Calu3 (cell line): Measurements from ENCODE around the gene DSCAML1. TPM values are rescaled to one million over a fixed set of nuclear protein-coding genes. Genes with fewer than 3 reads are reported as not detected.

Source experiments
- BruUV-seq: library from RNA; stranded (reverse); fragments of 400-500 nt; replicated peaks from 2 replicates; lab custom pipeline; 2021; lab: Mats Ljungman, UMichigan
- CTCF ChIA-PET: fragments of 300-600 bp; sonication (Branson Sonifier 250); formaldehyde crosslinking; loops from one replicate; lab custom pipeline; 2022; ENCODE audit warnings: antibody characterized with exemption; lab: Charles Lee
- DNase-seq: peaks from one replicate; pipeline ENCODE4 v3.0.0; 2022
- H3K27ac Mint-ChIP-seq: one replicate; pipeline ENCODE4 v1.8.0; 2022; ENCODE audit warnings: mixed read lengths; ENCODE audit not compliant: unreplicated experiment
- H3K27me3 Mint-ChIP-seq: one replicate; pipeline ENCODE4 v1.8.0; 2022; ENCODE audit warnings: mixed read lengths; ENCODE audit not compliant: unreplicated experiment
- H3K36me3 Mint-ChIP-seq: one replicate; pipeline ENCODE4 v1.8.0; 2022; ENCODE audit warnings: mild to moderate bottlenecking, moderate library complexity, mixed read lengths; ENCODE audit not compliant: insufficient read depth, unreplicated experiment
- H3K4me1 Mint-ChIP-seq: one replicate; pipeline ENCODE4 v1.8.0; 2022; ENCODE audit warnings: mild to moderate bottlenecking, low read depth, mixed read lengths; ENCODE audit not compliant: unreplicated experiment
- H3K4me3 Mint-ChIP-seq: one replicate; pipeline ENCODE4 v1.8.0; 2022; ENCODE audit warnings: mild to moderate bottlenecking, low read depth, moderate library complexity, mixed read lengths; ENCODE audit not compliant: unreplicated experiment
- H3K9me3 Mint-ChIP-seq: one replicate; pipeline ENCODE4 v1.8.0; 2022; ENCODE audit warnings: low read depth, mixed read lengths; ENCODE audit not compliant: unreplicated experiment
- intact Hi-C: fragments of 100-400 bp; cut with micrococcal nuclease; formaldehyde crosslinking; loops from one replicate; pipeline ENCODE4 v1.10.0; 2022; ENCODE audit not compliant: unreplicated experiment
- total RNA-seq: library from RNA; stranded (reverse); gene quantifications from 2 replicates; pipeline ENCODE4 v1.2.3, GENCODE V29; 2022
- TF ChIP-seq, protein P1 (sequence below): fragments of 200-600 bp; IDR thresholded peaks from one replicate; pipeline ENCODE4 v1.8.0; 2022; ENCODE audit warnings: antibody characterized with exemption; ENCODE audit not compliant: unreplicated experiment

DSCAML1 gene
- total RNA-seq, 1 experiment from 2014 or later: 0.07 TPM

DNA sequence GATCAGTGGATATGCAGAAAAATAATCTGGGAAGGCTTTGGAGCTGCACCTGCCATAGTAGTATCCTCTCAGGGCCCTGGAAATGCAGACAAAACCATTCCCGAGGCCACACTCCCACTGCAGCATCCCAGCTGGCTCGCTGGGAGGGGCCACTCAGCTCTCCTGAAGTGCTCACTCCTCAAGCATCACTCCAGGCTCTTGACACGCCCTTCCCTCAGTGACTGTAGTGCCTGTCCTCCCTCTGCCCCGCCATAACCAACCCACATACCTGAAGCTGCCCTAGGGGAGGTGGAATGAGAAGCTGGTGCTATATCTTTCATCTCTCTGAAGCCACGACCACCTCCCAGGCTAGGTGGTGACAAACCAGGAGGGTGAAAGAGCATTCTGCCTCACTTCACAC is 4.8 kb downstream of the DSCAML1 start:
- no TSS peak for BruUV-seq
- H3K4me1 Mint-ChIP-seq: no peaks in the 10 kb centered on the region
- CTCF ChIA-PET: no interaction called here
- H3K27ac Mint-ChIP-seq: no peak overlapping the region
- no peak overlapping the region for H3K4me3 Mint-ChIP-seq
- peaks cover 97% of the 10 kb centered on the region for H3K27me3 Mint-ChIP-seq
- H3K36me3 Mint-ChIP-seq: no peaks in the 10 kb centered on the region
- DNase-seq: no peak
- intact Hi-C loops: no loop called here
- TF ChIP-seq, protein P1, sequence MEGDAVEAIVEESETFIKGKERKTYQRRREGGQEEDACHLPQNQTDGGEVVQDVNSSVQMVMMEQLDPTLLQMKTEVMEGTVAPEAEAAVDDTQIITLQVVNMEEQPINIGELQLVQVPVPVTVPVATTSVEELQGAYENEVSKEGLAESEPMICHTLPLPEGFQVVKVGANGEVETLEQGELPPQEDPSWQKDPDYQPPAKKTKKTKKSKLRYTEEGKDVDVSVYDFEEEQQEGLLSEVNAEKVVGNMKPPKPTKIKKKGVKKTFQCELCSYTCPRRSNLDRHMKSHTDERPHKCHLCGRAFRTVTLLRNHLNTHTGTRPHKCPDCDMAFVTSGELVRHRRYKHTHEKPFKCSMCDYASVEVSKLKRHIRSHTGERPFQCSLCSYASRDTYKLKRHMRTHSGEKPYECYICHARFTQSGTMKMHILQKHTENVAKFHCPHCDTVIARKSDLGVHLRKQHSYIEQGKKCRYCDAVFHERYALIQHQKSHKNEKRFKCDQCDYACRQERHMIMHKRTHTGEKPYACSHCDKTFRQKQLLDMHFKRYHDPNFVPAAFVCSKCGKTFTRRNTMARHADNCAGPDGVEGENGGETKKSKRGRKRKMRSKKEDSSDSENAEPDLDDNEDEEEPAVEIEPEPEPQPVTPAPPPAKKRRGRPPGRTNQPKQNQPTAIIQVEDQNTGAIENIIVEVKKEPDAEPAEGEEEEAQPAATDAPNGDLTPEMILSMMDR: no peak
- no peaks in the 10 kb centered on the region for H3K9me3 Mint-ChIP-seq

DNA sequence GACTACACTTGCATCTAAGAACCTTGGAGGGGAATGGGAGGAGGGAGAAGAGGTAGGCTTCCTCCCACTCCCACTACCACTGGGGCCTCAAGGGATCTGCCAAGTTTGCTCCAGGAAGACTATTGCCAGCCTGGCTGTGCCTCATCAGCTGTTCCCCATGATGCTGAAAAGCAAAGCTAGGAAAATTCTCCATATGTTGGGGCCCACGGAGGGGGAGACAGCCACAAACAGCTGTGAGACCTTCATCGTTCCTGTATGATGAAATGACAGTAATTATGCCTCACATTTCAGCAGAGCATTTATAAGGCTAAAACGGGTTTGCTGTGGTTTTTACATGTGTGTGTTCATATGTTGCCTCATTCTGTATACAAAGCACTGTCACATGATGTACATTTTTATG is 6.7 kb downstream of the DSCAML1 start:
- peaks cover 100% of the 10 kb centered on the region for H3K27me3 Mint-ChIP-seq
- BruUV-seq: no TSS peak
- no peak for DNase-seq
- intact Hi-C loops: no loop called here
- no peak overlapping the region for H3K27ac Mint-ChIP-seq
- TF ChIP-seq, protein P1: no peak
- no peak overlapping the region for H3K4me3 Mint-ChIP-seq
- no peaks in the 10 kb centered on the region for H3K9me3 Mint-ChIP-seq
- no peaks in the 10 kb centered on the region for H3K4me1 Mint-ChIP-seq
- CTCF ChIA-PET: no interaction called here
- H3K36me3 Mint-ChIP-seq: no peaks in the 10 kb centered on the region

DNA sequence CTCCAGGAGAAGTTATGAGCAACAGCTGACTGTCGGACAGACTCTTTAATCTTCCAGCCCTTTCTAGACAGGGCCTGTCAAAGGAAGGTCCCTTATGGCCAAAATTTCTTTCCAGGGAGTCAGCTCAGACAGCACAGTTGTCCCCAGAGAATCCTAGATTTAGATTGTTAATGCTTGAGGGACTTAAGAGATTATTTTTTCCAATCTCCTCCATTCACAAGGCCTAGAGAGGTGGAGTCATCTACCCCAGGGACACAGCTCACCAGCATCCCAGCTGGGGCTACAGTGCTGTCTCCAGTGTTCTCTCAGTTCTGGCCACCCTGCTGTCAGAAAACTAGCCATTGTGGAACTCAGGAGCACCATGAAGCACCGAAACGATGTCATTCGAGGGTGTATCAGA is 7.8 kb downstream of the DSCAML1 start:
- H3K27me3 Mint-ChIP-seq: peaks cover 100% of the 10 kb centered on the region

DNA sequence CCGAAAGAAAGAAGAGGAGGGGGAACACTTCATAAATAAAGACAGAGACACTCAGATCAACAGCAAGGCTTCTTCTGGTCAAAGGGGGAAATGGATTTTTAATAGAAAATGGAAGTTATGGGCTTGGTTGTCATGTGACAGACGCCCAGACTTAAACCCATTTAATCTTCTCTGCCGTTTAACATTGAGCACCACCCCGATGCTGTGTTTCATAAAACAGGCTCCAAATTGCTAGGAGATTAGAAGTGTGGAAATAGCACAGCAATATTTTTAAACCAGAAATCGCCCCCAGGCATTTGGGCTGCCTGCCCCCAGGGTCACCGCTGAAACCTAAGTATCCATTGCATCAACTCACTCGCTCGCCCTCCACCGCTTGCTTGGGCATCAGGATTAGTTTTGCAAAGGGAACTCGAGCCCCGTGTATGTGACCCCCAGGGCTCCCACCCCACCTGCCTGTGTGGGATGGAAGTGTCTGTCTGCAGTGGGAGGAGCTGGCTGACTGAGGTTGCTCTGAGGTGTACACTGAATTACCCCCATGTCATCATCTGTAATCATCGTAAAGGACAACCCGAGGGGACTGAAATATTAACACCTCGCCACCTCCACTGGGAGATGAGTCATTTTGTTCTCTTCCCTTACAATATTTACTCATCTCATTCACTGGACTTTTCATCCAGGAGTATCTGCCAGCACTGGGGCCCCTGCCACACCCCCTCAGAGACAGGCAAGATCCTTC is 10.7 kb downstream of the DSCAML1 start:
- Mint-ChIP-seq H3K27me3 (peaks cover 92% of the 10 kb centered on the region), H3K4me3 (no peak overlapping the region), H3K27ac (no peak overlapping the region), H3K36me3 (no peaks in the 10 kb centered on the region), H3K9me3 (no peaks in the 10 kb centered on the region), H3K4me1 (no peaks in the 10 kb centered on the region)
- TF ChIP-seq, protein P1: no peak
- BruUV-seq: no TSS peak
- intact Hi-C loops: no loop called here
- CTCF ChIA-PET: no interaction called here
- no peak for DNase-seq

More for the DNA sequence above, 7.8 kb downstream of the DSCAML1 start:
- CTCF ChIA-PET: no interaction called here
- no peak overlapping the region for H3K27ac Mint-ChIP-seq
- BruUV-seq: no TSS peak
- no peak overlapping the region for H3K4me3 Mint-ChIP-seq
- no peaks in the 10 kb centered on the region for H3K36me3 Mint-ChIP-seq
- intact Hi-C loops: no loop called here
- DNase-seq: no peak
- TF ChIP-seq, protein P1: no peak
- H3K9me3 Mint-ChIP-seq: no peaks in the 10 kb centered on the region
- no peaks in the 10 kb centered on the region for H3K4me1 Mint-ChIP-seq
